Measurements from ENCODE around the gene ARL6IP6.
A peak's percentile ranks its signal among the peaks of the same experiment; 100 is the strongest.
"Not testable (repeated sequence)": the region's sequence is repeated elsewhere in the genome, so short reads cannot be mapped to it uniquely, and the experiment has no call there.

ARL6IP6 gene

GRCh38 chr2:152718076-152718908 is at the start of gene ARL6IP6:
ARL6IP6 (plus strand) TSS chr2:152718620; CDS start chr2:152718625, 5 bp downstream.
- DNase-seq: peak; percentile 76

DNA sequence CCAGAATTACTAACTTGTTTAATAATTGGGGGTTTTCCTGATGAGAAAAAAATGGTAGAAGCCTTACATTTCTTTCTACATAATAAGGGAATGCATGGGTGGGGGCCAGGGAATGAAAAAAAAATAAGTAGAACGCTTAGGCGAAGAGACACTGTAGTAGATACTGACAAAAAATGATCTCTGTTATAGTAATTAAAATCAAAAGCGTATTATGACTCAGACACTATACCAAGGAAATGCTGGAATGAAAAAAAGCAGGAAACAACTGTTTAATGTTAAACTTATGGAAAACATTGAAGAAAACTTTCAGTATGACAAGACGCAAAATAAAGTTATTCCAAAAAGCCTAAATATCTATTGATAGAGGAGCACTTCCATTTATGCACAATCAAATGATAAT is 44.1 kb upstream of the ARL6IP6 start:
- DNase-seq: no peak

- no peak for DNase-seq
These were observed 42.0 kb upstream of the ARL6IP6 start for GRCh38 chr2:152676461-152676860.

GRCh38 chr2:152678808-152679207 is 39.6 kb upstream of the ARL6IP6 start:
- no peak for DNase-seq

- no peak for DNase-seq
These were observed 35.8 kb upstream of the ARL6IP6 start for GRCh38 chr2:152682663-152683062.

GRCh38 chr2:152683400-152683799 is 35.0 kb upstream of the ARL6IP6 start:
- DNase-seq: no peak

- DNase-seq: no peak
These were observed 32.1 kb upstream of the ARL6IP6 start for GRCh38 chr2:152686321-152686720.

- DNase-seq: no peak
These were observed 25.4 kb upstream of the ARL6IP6 start for GRCh38 chr2:152693033-152693432.

DNA sequence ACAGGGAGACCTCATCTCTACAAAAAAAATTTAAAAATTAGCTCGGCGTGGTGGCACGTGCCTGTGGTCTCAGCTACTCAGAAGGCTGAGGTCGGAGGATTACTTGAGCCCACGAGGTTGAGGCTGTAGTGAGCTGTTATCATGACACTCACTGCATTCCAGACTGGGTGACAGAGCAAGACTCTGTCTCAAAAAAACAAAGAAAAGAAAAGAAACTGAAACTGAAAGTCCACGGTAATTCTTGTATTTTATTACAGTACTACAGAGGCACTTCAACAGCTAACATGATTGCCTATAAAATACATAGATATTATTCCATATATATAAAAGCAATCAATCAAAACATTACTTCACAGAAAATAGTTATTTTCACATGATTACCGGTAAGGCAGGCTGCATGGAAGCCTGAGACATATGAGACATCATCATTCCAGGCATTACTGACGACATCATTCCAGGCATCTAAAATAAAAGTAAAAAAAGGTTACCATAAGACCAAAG is 24.2 kb upstream of the ARL6IP6 start:
- DNase-seq: no peak

GRCh38 chr2:152695763-152696162 is 22.7 kb upstream of the ARL6IP6 start:
- DNase-seq: no peak

DNA sequence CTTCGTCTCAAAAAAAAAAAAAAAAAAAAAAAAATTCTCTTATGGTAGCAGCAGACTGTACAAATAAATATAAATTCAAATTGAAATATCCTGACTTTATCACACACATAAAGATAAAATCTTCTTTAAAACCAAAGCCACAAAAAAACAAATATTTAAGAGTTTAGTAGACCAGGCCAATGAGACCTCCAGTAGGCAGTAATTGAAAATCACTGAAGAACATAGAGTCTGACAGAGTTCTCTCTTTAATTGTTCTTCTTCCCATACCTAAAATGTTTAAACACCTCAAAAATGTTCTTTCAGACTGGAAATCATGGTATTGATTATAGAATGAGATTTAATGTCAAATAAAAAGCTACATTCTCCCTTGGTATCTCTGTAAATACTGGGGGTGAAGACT is 21.9 kb upstream of the ARL6IP6 start:
- DNase-seq: no peak

DNA sequence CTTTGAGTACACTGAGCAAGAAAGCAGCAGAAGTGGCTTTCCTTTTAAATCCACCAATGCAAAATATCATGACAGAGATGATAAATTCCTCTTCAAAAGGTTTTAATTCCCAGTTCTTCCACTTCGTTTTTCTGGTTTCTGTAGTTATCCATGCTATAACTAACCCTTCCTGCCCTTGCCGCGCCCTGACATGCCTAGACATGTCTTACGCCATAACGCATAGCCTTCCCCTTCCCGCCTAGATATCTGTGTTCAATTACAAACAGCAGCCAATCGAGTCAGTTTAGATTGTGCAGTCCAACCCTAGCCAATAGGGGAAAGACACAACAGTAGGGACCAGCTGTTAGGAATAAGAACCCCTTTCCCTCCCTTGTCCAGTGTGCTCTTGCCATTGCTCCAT is 17.2 kb upstream of the ARL6IP6 start:
- no peak for DNase-seq

DNA sequence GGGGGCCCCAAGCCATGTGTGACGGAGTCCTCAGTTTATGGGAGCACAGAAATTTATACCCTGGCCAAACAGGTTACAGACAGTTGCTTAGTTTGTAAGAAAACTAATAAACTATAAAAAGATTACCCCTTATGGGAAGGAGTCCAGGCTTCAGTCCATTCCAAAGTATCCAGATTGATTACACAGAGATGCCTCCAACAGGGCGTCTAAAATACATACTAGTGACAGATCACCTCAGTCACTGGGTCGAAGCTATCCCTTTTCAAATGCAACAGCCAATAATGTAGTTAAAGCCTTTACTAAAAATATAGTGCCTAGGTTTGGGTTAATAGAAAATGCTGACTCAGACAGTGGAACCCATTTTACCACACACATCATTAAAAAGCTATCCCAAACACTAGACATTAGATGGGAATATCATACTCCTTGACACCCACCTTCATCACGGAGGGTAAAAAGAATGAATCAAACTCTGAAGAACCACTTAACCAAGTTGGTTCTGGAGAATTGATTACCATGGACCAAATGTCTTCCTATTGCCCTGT is 11.9 kb upstream of the ARL6IP6 start:
- DNase-seq: no peak

GRCh38 chr2:152708742-152709141 is 9.7 kb upstream of the ARL6IP6 start:
- DNase-seq: no peak

DNA sequence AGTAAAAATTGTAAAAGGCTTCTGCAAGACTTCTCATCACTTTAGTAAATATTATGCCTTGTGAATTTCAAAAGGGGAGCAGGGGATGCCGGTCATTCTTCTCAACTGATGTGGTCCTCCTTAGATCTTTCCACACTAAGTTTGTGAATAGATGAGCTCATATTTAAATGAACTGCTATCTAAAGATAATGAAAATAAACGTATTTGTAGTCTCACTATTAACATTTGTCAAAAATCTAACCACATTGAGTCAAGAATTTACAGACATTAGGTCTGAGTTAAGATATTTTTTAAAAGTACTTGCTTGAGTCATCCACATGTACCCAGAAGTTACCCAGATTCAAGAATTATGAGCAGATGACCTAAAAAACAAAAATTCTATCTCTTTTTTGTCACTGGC is 7.7 kb upstream of the ARL6IP6 start:
- DNase-seq: no peak

- DNase-seq: no peak
These were observed 3.3 kb upstream of the ARL6IP6 start for GRCh38 chr2:152715112-152715511.

- no peak for DNase-seq
These were observed 2.5 kb upstream of the ARL6IP6 start for GRCh38 chr2:152715854-152716428.

DNA sequence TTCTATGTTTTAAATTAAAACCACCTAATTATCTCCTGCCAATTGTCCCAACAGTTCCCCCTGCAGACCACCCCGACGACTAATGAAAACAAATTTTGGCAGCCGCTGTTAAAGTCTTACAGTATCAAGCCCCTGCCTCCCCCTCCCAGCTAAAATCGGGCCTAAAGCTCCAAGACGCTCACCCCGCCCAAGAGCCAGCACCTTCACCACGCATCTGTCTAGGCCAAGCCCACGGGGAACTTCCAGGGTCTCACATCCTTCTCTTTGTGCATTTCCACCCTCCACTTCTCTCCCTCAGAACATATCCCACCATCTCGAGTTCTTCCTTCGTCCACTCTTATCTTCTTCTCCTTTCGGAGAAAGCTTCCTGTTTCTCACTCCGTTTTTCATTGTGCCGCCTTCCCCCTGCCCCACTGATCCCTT is 1.6 kb upstream of the ARL6IP6 start:
- no peak for DNase-seq

DNA sequence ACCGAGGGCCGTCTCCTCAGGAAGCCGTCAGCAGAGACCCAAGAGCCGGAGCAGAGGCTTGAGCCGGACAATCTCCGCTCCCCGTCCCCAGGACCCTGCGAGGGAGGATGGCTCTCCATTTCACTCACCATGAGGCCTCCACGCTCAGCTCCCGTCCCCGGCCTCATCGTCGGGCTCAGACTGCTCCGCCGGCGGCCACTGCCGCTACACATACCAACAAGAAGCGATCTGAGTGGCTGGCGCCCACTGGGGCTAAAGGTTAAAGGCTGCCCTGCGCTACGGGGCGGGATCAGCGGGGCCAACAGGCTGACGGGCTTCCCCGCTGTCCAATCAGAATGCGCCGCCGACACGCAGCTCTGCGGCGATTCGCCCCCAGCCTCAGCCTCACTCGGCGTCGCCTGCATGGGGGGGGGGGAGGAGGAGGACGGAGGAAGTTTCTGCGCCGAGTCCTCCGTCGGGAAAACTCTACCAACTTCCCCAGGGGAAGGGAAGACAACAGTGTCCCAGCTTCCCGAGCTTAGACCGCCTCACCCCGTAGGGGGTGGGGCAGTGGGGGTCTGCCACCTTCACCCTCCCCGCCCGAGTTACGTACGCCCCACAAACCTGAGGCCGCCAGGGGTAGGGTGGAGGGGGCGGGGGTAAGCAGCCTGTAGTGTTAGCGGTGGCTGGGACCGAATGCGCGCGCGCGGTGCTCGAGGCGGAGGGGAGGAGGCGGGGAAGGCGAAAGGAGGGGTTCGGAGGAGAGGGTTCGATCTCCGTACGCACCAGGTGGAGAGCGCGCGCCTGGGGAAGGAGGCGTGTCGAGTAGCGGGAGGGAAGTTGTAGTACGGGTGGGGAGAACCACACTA is 968 bp upstream of the ARL6IP6 start, which contains the start of gene PRPF40A:
Gene PRPF40A, minus strand, starts transcription at position 234 of the 848 bp plus-strand sequence. Its CDS starts 22 bp downstream, at position 212.
- DNase-seq: peak; percentile 90

DNA sequence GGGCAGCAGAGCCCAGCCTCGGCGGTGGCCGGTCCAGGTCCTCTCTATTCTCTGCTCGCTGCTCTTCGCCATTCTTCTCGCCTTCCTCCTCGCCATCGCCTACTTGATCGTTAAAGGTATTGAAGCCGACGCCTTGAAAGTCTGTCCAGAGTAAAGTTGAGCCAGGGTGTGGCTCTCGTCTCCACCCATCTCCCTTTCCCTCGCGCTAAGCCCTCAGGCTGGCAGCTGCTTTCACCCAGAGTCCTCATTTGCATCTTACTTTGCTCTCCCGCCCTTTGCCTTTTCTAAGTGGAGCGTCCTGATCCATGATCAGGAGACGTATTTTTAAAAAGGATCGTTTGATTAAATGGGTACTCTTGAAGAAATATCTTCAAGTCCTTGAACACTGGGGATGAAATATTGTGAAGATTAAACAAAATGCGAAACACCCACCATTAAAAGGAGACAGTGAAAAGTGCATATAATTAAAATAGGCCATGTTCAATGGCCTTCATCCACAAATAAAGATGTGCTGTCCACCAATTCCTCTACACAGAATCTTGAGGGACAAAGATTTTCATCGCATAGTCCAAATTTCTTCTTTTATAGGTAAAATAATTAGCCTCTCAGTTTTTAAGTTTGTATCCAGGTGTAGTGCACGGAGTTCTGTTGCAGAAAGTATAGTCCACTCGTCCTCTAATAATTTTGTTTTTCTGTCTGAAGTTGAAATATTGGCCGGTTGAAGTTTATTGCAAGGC is 657 bp downstream of the ARL6IP6 start:
- peak; percentile 67 for DNase-seq

DNA sequence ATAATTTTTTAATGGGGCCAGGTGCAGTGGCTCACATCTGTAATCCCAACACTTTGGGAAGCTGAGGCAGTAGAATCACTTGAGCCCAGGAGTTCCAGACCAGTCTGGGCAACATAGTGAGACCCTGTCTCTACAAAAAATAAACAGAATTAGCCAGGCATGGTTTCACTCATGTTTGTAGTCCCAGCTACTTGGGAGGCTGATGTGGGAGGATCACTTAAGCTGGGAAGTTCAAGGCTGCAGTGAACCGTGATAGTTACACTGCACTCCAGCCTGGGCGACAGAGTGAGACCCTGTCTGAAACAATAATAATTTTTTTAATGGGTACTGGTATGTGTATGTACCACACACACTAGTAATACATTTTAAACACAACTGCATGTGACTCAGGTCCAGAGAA is 2.4 kb downstream of the ARL6IP6 start:
- no peak for DNase-seq

DNA sequence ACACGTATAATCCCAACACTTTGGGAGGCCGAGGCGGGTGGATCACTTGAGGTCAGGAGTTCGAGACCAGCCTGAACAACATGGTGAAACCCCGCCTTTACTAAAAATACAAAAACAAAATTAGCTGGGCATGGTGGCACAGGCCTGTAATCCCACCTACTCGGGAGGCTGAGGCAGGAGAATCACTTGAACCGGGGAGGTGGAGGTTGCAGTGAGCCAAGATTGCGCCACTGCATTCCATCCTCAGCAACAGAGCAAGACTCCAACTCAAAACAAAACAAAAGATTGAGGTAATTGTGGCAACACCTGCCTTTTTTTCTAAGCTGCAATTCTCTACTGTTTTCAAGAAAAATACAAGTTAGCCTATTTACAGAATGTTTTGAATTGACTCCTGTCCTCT is 4.2 kb downstream of the ARL6IP6 start:
- not testable (repeated sequence) for DNase-seq
